ENCODE data around the gene KATNB1.

DNA sequence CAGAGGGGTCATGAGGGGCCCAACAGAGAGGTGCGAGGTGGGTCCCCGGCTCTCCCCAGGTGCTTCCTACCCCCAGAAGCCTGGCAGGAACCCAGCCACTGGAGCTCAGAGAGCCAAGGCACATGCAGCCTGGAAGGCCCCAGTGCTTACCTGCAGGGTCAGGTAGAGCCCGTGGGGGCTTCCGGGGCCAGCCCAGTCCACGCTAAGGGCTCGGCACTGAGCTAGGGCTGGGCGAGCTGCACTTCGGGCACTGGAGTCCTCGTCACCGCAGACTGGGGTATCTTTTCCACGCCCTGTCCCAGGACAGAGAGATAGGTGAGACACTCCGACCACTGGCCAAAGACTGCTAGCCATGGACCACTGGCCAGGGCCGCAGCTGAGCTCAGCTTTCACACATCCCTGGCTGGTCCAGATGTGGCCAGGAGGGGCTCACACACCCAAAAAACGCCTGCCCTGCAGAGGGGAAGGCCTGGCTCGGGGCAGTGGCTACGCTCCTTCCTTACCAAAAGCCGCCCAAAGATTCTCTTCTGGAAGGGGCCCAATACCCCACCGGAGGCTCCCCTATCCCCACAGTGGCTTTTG lies 59.4 kb downstream of the KATNB1 start:
- TF ChIP-seq ZNF121 (CRISPR knock-in tag; IDR thresholded peaks at IDR 0.05) (no peak), JUN (CRISPR knock-in tag; IDR thresholded peaks at IDR 0.05) (no peak)
